Activated T-cell treated with anti-CD3 and anti-CD28 coated beads for 48 hours (primary cell): ENCODE results near the gene GRID1.

Experiments
- DNase-seq: peaks from one replicate; pipeline ENCODE4 v3.0.0-alpha.2; 2020; ENCODE audit warnings: low read depth

Gene GRID1

DNA sequence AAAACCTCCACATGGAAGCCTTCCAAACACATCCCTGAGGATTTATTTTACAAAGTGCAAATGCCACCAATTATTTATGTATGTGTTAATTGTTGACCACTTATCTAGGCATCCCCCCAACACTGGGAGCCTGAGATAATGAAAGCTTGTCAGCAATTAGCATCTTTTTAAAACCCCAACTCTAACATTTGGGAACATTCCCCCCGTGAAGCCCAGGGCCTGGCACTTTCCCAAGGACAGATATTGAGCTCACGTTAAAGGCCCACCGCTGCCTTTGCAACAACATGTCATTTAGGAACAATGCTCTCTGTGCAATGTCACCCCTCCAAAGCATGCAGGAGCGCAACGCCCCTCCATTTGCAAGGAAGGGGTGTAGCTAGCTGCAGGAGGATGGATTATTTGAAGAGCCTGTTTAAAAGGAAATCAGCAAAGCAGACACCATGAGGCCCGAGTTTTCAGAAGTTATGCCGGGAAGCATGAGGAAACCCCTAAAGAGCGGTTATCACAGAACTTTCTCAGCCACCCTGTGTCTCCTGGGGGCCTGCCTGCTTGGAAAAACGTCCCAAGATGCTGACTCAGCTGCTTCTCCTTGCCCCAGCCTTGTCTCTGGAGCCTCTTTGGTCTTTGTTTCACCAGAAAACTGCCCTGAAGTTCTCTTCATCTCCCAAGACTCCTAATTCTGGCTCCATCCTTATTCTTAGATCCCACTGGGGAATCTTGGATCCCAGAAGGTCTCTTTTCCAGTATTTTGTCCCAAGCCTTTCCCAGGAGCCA is 444.1 kb downstream of the GRID1 start:
- DNase-seq, result no peak

DNA sequence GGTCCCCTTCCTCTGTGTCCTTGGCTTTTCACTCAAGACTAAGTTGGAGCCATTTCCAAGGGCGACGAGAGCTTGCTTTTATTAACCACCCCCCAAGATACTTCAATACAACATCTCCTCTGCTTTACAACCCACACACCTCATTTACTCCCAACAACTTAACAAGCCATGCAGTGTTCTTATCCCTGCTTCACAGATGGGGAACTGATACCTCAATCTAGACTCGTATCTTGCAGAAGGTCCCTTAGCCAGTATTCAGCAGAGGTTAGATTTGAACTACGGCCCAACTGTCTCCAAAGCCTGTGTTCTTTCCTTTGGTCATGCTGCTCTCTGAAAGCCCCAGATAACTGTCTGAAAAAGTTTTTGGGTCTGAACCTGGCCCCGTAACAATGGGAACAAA is 444.8 kb downstream of the GRID1 start:
- no peak for DNase-seq

DNA sequence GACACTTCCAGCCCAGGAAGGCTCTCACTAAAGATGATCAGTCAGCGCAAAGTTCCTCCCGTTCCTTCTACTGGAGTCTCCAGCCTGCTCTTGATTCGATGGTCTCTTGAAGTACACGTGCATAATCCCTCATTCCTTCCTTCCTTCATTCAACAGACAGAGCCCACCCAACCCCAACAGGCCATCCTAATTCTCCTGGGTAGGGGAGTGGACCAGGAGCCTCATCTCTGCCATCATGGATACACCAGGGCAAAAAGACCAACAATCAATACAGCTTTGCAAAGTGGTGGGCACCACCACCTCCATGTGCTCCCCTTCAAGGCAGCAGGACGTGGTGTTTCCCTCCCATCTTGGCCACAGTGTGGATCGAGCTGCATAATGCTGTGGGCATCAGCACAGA is 446.3 kb downstream of the GRID1 start:
- no peak for DNase-seq

DNA sequence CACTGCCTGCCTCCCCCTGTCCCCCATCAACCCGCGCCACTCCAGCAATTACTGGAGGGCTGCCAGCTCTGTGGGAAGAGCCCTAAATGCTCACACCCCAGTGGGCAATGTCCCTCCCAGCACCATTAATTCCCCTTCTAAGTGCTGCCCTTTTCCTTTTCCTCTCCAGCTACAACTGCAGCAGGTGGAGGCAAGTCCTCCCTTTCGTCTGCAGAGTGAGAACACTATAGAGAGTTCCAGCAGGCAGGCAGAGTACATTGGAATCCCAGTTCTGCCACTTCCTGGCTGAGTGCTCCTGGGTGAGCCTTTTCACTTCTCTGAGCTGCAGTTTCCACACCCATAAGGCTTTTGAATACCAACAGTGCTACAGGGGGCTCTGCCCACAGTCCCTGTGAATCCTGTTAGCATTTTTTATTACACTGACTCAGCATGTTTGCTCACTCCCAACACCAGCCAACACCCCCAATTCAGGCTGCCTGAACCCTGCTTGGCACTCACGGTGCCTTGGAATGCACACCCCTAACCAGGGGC is 447.0 kb downstream of the GRID1 start:
- no peak for DNase-seq

DNA sequence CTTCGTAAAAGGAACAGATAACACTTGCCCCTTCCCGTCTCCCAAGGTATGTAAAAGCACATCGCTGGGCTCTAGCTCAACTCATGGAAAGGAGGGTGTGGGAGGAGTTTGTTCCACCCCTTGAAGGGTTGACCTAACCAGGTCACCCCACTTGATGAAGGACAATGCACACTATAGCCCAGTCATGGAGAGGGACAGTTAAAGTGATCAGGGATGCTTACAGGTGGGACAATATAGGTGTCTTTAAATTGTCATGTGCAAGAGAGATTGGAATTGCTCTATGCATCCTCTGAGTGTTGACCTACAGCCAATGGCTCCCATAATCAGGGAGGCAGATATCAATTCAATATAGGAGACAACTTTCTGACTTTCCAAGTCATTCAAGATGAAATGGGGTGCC is 448.2 kb downstream of the GRID1 start:
- no peak for DNase-seq

DNA sequence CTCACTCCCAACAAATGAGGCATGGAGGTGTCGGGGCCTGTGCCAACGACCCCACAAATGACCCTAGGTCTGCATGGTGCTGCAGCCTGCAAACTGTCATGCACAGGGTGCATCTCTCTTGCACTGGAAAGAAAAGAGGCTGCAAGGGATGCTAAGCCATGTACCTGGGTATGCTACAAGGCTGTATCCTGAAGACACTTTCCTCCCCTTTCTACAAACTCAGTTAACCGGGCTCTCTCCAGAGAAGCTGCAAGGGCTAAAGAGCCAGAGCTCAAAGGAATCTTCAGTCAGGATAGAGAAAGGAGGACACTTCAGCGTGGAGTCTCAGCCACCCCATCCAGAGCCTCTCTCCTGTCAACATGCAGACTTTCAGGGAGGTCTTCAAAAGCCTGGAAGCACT is 449.0 kb downstream of the GRID1 start:
- DNase-seq, result no peak

DNA sequence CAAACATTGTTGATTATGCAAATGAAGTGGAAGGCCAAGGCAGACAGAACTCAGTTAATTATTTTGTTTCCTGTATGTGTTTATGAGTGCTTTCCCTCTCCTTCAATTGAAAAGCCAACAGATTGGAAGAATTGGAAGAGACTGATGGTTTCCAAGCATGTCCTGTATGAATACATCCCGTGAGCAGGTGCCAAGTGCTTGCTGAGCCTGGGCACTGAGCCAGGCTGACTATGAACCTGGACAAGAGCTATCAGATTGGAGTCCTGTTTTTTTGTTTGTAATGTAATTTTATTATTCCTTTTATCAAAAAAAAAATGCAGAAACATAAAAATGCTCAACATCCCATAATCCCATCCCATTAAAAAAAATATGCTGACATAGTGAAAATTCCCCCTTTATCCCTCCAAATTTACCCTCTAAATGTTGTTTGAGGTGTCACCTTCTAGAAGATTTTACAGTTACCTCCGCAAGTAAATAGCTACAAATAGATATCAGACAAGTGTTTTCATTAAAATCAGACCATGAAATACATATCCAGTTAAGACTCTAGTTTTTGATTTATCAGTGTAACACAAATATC is 449.5 kb downstream of the GRID1 start:
- DNase-seq, result no peak

DNA sequence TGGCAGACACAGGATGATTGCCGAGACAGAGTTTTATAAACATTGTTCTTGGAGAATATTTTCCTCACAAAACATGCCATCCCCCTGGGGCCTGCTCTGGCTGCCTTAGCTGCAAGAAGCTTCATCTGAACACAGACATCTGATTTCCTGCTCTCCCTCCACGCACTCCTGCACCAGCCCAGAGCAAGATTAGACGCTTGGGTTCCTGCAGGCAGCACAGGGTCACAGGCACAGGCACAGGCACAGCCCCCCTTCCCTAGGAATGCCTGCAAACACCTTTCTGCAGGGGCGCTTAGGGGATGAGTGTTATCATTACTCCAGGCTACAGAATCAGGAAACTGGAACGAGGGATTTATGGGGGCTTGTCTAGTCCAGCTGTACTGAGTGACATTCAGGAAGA is 450.3 kb downstream of the GRID1 start:
- DNase-seq, result no peak

DNA sequence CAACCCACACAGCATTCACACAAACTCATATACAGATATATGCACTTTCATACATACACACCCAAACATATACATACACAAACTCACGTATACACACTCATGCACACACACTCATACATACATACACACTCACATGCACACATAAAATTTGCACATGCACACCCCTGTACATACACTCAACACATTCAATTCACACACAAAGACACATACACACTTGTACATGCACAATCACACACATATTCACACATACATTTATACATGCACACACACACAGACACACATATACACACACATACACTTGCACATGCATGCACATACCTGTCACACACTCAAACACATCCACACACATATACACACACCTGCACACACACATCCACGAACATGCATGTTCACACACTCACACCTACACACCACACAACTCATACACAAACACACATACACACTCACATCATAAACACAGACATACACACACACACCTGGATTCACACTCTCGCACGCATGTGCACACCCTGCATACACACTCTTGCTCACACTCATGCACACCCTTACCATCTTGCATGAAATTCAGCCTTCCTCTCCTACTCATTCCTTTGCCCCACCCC is 451.2 kb downstream of the GRID1 start:
- DNase-seq, result no peak

DNA sequence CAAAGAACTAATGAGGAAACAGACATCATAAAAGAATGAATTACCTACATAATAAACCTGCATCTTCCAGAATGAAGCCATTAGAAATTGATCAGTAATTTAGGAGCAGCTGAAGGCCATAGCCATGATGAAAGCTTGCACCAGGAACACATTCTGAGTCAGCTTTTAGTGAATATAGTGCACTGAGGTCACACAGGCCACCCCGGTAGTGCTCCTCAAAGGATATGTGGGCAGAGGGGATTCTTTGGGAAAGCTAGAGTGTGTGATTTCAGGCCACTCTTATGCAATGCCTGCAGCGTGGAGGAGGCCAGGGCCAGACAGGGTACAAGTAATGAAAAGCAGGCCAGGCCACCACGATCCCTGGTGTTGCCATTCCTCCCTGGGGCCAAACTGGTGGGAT is 451.9 kb downstream of the GRID1 start:
- DNase-seq, result no peak

DNA sequence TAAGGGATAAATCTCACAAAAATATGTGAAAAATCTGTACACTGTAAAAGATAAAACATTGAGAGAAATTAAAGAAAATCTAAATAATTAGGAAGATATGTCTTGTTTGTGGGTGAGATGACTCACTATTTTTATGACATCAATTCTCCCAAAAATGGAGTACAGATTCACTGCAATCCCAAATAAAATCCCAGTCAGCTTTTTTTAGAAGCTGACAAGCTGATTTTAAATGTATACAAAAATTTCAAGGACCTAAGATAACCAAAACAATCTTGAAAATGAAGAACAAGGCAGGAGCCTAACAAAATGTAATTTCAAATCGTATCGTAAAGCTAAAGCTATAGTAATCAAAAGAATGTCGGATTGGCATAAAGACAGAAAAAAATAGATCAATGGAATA is 458.1 kb downstream of the GRID1 start:
- no peak for DNase-seq

DNA sequence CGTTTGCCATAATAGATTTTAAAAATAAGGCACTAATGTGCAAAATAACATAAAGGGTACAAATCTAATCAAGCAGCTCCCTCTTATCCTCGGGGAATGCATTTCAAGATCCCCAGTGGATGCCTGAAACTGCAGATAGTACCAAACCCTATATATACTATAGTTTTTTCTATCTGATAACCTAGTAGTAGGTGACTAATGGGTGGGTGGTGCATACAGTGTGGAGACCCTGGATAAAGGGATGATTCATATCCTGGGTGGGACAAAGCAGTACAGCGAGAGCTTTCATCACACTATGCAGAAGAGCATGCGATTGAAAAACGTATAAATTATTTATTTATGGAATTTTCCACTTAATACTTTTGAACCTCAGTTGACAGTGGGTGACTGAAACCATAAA is 464.5 kb downstream of the GRID1 start:
- DNase-seq, result no peak

DNA sequence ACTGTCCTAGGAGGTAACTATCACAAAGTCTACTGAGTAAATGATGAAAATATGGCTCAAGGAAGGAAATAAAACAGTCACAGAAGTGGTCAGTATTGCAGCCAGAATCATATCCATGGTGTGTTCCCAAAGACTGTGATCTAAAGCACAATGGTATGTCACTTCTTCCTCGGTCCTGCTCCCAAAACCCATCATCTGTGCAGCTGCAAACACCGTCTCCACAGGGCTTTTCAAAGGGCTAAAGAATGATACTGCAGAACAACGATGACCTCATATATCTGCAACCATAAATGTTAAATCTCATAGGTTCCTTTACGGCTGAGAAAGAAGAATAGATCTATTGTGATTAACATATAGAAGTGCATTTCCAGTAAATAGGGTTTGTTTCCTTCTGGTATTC is 465.0 kb downstream of the GRID1 start:
- DNase-seq, result no peak

DNA sequence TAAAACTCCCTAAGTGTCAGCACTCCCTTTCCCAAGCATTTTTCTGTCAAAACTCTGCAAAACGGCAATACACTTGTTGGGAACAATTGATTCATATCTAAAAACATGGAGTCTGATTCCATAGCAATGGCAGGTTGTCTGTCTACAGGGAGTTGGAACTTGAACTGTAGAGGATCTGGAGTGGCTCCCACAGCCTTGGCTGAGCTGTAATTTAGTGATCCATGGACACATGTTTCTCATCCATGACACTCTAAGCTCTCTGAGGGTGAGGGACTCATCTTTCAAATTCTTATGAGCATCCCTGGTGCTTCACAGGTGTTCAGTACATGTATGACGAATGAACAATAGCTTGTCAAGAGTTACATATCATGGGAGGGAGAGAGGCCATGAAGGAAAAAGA is 466.1 kb downstream of the GRID1 start:
- DNase-seq, result no peak

DNA sequence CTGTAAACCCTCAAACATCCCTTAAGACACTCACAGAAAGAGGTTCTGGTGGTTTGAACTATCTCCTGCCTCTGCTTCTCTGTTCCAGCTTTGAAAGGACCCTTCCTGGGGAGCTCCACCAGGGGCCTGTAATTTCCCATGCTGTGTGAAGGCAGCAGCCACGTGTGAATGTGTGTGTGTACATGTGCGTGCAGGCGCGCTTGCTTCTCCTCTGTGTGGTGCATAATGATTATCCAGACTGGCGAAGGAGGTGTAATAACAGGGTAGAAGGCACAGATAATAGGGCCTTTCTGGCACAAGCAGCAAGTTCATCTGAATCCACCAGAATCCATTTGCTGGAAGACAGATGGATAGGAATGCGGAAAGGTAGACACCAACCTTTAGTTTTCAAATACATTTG is 466.5 kb downstream of the GRID1 start:
- no peak for DNase-seq

DNA sequence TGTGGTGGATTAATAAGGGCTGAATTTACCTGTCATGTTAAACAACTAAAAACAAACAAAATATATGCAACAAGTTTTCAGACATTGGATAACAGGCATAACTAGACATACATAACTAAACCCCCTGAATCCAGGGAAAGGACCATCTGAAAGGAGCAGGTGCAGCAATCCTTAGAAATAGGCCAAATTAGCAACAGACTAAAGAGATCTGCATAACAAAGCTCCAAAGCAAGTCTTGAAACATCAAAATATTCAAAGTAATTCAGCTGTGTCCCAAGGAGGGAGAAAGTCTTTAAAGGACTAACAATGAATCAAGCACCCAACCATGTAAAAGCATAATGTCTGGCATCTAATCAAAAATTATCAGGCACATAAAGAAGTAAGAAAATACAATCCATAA is 475.1 kb downstream of the GRID1 start:
- DNase-seq, result no peak

DNA sequence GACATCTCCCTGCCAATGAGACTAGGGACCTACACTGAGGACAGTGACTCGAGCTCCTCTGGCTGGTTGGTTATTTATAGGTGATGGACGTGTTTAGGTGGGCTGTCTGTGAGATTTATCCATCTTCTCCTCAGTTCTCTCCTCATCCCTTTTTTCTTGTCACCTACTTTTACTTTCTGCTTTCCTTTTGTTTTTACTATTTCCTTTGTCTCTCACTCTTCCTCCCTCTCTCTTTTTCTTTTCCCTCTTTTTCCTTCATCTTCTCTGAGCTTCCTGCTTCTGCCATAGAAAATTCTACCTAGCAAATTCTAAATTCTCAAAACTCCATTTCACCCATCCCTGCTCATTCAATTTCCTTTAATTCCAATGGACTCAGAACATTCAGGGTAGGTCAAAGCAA is 478.0 kb downstream of the GRID1 start:
- DNase-seq, result no peak

DNA sequence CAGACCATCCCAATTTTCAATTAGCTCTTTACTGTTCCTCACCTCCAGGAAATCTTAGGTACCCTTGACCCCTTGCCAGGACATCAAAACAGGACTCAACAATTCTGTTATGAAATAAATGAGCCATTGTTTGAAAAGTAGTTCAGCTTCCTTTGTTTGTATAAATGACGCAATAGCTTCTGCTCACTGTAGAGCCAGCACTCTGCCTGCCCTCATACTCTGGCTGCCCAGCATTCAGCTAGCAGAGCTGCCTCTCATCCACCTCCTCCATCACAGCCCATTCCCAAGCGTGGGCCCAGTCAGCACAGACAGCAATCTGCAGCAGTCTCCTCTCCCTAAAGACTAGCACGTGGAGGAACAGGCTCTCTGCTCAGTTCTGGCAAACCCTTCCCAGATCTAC is 478.6 kb downstream of the GRID1 start:
- DNase-seq, result no peak

DNA sequence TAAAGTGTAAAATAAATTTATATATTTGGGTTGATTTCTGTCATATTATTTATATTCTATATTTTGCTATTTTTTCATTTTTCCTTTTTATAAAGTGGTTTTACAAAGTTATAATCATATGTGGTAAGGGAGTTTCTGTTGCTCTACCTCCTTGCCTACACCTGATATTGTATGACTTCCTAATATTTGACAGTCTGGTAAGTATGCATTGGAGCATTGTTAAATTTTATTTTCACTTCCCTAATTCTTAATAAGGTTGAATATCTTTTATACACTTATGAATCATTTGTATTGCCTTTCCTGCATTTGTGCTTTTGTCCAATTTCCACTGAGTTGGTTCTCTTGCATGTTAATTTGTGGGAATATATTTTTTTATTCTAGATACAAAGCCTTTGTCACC is 492.4 kb downstream of the GRID1 start:
- no peak for DNase-seq

DNA sequence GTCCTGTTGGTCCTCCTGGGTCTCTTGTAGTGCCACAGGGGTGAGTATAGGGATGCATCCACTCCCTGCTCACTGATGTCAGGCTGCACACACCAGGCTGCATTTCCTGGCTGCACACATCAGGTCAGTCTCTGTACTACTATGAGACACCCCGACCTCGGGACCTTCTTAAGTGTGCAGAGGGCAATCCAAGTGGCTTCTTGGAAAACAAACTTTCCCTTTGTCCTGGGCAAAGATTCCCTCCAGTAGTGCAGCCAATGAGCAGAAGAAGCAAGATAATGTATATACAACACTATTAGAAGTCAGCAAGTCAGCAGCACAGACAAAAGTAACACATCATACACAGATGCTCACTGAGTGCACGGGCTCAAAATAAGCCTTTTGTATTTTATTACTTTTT is 493.5 kb downstream of the GRID1 start:
- no peak for DNase-seq

DNA sequence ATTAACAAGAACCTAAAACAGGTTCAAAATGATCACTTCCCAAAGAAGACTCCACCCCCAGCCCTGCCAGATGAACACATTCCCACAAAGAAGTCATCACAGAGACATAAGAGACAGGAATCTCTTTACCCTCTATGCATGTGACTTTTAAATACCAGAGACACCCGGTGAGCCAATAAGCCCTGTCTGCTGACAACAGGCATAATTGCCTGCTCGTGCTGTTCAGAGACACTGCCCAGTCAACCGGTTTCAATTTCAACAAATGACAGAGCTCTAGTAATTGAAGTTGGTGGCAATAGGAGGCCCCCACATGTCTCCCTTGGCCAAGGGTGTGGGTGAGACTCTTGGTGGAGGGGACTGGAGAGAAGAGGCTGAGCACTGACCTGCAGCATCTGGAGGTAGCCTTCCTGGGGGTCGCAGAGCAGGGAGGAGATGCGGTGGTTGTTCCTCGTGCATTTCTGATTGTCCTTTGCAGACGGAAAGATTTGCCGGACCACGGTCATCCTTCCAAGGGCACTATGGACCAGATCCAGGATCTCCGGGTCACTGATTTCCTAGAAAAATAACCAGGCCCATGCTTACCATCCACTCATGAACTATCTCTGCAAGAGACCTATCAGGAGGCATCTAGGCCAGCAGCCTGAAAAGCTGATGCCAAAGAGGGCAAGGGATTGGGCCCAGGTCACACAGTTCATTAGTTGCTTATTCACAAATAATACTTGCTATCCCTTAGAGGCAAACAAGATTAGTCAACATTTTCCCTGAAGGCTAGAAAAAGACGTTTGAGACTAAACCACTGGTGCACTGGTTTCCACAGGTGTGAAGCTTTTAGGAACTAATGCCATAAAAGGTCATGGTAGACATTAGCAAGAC is 497.7 kb downstream of the GRID1 start:
- no peak for DNase-seq

DNA sequence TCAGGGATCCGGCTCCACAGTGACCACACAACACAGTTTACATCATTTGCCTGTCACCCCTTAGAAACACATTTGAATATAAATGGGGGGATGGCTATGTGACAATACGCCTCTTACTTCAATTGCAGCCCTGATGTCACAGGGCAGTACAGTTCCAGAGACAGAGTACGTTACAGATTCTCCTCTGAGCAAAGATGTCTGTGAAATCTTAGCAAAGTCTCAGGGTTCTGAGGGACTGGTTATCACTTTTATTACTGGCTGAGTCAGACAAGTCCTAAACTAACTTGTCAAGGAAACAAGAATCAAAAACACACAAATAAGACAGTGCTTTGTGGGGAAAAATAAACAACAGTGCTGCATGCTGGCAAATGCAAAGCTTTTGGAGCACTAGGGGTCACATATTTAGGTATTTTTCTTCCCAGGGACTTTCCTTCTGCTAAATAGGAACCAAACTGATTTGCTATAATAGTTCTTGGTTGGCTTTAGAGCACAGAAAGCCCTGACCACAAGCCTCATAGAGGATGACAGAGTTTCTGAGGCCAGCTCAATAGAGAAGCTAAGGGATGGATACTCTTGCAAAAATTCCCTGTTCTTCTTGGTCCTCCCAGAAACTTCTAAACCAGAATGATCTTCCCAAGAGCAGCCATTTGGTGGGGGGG is 501.6 kb downstream of the GRID1 start:
- no peak for DNase-seq
